GM13976 (cell line): ENCODE results near the gene LINGO3.
A peak's percentile ranks its signal among the peaks of the same experiment; 100 is the strongest.

ENCODE experiments used
- DNase-seq: peaks from one replicate; pipeline ENCODE4 v3.0.0; 2012; ENCODE audit warnings: low spot score
- in situ Hi-C: fragments of 300-500 bp; cut with MboI; formaldehyde crosslinking; loops from one replicate; pipeline ENCODE4 v1.12.0; 2022; ENCODE audit warnings: low sequenced_read_pairs, mixed read lengths, inconsistent platforms; ENCODE audit not compliant: unreplicated experiment
- TF ChIP-seq, protein P1 (sequence below): IDR thresholded peaks from 2 replicates; pipeline ENCODE4 v1.5.1; 2012; ENCODE audit warnings: borderline replicate concordance, mild to moderate bottlenecking; ENCODE audit not compliant: insufficient read depth; ENCODE audit errors: extremely low read depth, missing control alignments, control extremely low read depth

LINGO3 gene

DNA sequence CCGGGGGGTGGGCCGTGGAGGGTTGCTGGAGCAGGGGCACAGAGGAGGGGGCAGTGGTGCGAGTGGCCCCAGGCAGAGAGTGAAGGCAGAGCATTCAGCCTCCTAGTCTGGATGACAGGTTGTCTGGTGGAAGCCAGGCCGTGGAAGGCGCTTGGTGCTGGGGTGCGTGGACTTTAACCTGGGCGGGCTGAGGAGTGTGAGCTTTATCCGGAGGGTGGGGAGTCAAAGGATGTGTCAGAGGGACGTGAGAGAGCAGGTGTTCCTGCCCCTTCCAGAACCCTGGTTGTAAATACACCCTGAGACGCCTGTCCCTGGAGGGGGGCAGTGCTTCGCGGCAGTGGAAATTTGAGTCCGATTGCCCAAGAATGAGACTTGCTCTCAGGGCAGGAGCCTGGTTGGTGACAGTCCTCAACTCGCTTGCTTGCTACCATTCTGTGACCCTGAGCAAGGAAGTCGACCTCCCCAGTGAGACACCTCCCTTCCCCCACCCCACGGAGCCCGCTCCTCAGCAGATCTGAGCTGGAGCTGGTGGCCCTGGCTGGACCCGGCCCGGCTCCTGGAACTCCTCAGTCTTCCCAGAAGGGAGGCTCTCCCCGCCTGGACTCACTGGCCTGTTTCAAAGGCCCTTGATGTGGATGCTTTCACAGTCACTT lies 22.8 kb upstream of the LINGO3 start:
- no peak for DNase-seq
- in situ Hi-C loops, result no loop called here
- TF ChIP-seq, protein P1, sequence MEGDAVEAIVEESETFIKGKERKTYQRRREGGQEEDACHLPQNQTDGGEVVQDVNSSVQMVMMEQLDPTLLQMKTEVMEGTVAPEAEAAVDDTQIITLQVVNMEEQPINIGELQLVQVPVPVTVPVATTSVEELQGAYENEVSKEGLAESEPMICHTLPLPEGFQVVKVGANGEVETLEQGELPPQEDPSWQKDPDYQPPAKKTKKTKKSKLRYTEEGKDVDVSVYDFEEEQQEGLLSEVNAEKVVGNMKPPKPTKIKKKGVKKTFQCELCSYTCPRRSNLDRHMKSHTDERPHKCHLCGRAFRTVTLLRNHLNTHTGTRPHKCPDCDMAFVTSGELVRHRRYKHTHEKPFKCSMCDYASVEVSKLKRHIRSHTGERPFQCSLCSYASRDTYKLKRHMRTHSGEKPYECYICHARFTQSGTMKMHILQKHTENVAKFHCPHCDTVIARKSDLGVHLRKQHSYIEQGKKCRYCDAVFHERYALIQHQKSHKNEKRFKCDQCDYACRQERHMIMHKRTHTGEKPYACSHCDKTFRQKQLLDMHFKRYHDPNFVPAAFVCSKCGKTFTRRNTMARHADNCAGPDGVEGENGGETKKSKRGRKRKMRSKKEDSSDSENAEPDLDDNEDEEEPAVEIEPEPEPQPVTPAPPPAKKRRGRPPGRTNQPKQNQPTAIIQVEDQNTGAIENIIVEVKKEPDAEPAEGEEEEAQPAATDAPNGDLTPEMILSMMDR, result no peak

DNA sequence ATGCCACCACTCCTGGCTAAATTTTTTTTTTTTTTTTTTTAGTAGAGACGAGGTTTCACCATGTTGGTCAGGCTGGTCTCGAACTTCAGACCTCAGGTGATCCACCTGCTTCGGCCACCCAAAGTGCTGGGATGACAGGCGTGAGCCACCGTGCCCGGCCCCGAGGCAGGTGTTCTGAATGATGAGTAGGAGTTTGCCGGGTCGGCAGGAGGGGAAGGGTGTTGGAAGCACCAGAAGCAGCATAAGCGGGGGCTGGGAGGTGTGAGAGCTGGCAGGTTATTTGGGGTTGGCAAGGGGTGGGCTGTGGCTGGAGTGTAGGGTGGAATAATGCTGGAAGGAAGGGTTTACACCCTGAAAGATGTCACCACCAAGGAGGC lies 22.3 kb upstream of the LINGO3 start:
- in situ Hi-C loops, result no loop called here
- DNase-seq, result no peak
- TF ChIP-seq, protein P1, result no peak

DNA sequence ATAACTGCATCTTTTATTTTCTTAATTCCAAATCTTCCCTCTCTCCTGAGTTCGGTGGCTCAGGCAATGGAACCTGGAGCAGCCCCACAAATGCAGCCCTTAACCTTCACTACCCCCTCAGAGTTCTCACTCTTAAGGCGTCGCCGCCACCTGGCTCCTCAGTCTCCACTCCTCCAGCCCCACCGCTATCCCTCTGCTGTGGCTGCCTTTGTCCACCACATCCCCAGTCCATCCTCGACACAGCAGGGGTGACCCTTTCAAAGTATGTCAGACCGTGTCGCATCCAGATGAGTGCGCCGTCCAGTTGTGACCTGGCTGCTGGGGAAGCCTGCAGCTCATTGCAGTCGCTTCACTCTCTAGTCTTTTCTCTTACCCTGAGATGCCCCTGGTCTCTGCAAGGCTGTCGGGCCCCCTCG lies 21.6 kb upstream of the LINGO3 start:
- no peak for DNase-seq
- in situ Hi-C loops, result no loop called here

DNA sequence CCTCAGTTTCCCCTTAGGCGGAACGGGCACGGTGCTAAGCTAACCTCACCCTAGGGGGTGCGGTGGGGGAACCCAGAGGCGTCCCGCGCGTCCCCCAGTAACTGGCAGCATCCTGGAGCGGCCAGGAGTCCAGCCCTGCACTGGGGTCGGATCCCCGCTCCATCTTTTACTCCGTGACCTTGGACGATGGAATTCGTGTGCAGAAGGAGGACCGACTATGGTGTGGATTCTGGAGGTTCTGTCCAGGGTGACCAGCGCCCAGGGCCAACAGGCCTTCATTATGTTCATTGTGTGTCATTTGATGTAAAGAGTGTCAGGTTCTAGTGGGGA lies 21.2 kb upstream of the LINGO3 start:
- in situ Hi-C loops, result no loop called here
- TF ChIP-seq, protein P1, result no peak
- no peak for DNase-seq

More for the DNA sequence above, 21.6 kb upstream of the LINGO3 start:
- TF ChIP-seq, protein P1, result no peak

DNA sequence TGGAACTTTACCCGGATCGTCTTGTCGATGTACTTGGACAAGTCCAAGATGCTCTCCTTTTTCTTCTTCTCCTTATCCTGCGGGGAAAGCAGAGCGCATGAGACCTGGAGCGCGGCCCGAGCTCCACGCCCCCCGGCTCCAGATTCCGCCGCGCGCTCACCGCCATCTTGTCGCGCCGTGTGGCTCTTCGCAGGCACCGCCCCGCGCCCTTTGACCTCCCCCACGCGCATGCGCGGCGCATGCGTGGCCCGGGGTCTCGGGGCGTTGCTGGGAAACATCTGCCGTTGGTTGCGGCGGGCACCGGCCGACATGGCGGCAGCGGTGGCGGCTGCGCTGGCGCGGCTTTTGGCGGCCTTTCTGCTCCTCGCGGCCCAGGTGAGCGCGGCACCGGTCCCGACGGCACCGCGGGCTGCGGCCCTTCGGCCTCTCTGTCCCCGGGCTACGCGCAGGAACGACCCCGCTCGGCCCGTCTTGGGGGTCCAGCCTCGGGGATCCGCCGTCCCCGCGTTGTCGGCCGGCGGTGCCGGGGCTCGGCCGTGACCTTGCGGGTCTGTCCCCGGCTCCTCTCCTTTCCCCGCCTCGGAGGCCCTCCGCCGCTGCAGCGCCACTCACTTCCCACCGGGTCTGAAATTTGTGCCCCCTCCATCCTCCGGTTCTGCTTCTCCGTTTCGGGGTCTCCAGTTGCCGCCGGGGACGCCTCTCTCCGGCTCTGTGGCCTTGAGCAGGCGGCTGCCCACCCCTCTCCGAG lies 20.6 kb upstream of the LINGO3 start, which contains the start of the genes LSM7 and SPPL2B:
Gene LSM7, minus strand, starts transcription at position 186 of the 748 bp plus-strand sequence. Its CDS starts 20 bp downstream, at position 166.
Gene SPPL2B, plus strand, starts transcription at position 284 of the 748 bp plus-strand sequence. Its CDS starts 26 bp downstream, at position 310.
- in situ Hi-C loops, result no loop called here
- TF ChIP-seq, protein P1, result no peak
- DNase-seq, result peak; percentile 99

DNA sequence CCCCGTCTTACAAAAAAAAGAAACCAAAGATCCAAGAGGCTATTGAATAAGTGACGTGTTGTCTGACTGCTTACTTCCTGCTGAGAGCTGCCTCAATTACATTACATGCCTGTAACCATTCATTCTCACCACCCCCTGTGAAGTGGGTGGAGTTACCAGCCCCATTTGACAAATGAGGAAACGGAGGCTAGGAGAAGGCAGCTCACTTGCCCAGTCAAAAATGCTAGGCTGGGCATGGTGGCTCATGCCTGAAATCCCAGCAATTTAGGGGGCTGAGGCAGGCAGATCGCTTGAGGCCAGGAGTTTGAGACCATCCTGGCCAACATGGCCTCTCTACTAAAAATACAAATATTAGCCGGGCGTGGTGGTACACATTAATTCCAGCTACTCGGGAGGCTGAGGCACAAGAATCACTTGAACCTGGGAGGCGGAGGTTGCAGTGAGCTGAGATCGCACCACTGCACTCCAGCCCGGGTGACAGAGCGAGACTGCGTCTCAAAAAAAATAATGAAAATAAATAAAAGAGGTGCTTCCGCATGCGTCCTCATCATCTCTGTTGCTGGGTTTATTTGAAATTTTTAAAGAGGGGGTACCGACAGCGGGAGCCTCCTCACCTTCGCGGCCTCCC lies 19.9 kb upstream of the LINGO3 start:
- TF ChIP-seq, protein P1, result no peak
- in situ Hi-C loops, result no loop called here
- DNase-seq, result peak; percentile 87
